Fibroblast of lung (primary cell): ENCODE data around the gene CHRM1. TPM values are rescaled to one million over a fixed set of nuclear protein-coding genes. Genes with fewer than 3 reads are reported as not detected.

Experiments used
- DNase-seq, 2 donors: peaks; one replicate each; pipeline versions ENCODE4 v3.0.0 to v3.0.0-alpha.2; 2010; ENCODE audit warnings: low read depth in 2 of 2
- H2AFZ ChIP-seq: 2 replicates; pipeline ENCODE4 v1.5.1; 2012; ENCODE audit warnings: low read length, control low read depth, inconsistent platforms
- H3K27ac ChIP-seq: 2 replicates; pipeline ENCODE4 v1.5.1; 2011; ENCODE audit warnings: low read length, control low read depth; ENCODE audit not compliant: insufficient read depth
- H3K27me3 ChIP-seq: 2 replicates; pipeline ENCODE4 v1.5.1; 2011; ENCODE audit warnings: mild to moderate bottlenecking, low read length; ENCODE audit not compliant: control insufficient read depth, insufficient read depth
- H3K36me3 ChIP-seq: 2 replicates; pipeline ENCODE4 v1.5.1; 2011; ENCODE audit warnings: low read length; ENCODE audit not compliant: control insufficient read depth, insufficient read depth
- H3K4me1 ChIP-seq: 2 replicates; pipeline ENCODE4 v1.5.1; 2011; ENCODE audit warnings: low read length; ENCODE audit not compliant: control insufficient read depth, insufficient read depth; ENCODE audit errors: extremely low read depth
- H3K4me2 ChIP-seq: 2 replicates; pipeline ENCODE4 v1.5.1; 2011; ENCODE audit warnings: low read length, control low read depth; ENCODE audit not compliant: insufficient read depth; ENCODE audit errors: extremely low read depth
- H3K4me3 ChIP-seq, 4 experiments: fragments of 200-600 bp in 1 of 4; sonication (generic) in 1 of 4; replicated peaks in 1 of 4; 2 replicates each; pipeline ENCODE4 v1.5.1; 2011 to 2016; ENCODE audit warnings: low read length in 4 of 4, low read depth in 3 of 4, mild to moderate bottlenecking in 3 of 4, control low read depth in 2 of 4, inconsistent platforms in 1 of 4, mixed read lengths in 1 of 4; ENCODE audit not compliant: insufficient read depth in 1 of 4; ENCODE audit errors: control extremely low read depth in 1 of 4
- H3K79me2 ChIP-seq: 2 replicates; pipeline ENCODE4 v1.5.1; 2012; ENCODE audit warnings: mild to moderate bottlenecking, low read length, inconsistent platforms; ENCODE audit not compliant: control insufficient read depth, insufficient read depth
- H3K9ac ChIP-seq: 2 replicates; pipeline ENCODE4 v1.5.1; 2011; ENCODE audit warnings: mild to moderate bottlenecking, low read length, control low read depth; ENCODE audit not compliant: insufficient read depth
- H3K9me3 ChIP-seq: 2 replicates; pipeline ENCODE4 v1.5.1; 2012; ENCODE audit warnings: low read depth, low read length; ENCODE audit not compliant: control insufficient read depth, insufficient read depth
- H4K20me1 ChIP-seq: 2 replicates; pipeline ENCODE4 v1.5.1; 2011; ENCODE audit warnings: low read length; ENCODE audit not compliant: control insufficient read depth, insufficient read depth; ENCODE audit errors: extremely low read depth
- EZH2 ChIP-seq: IDR thresholded peaks from 2 replicates; pipeline ENCODE4 v1.5.1; 2012; ENCODE audit warnings: low read length, control low read depth, mild to moderate bottlenecking; ENCODE audit errors: missing control alignments
- polyA plus RNA-seq, 2 donors: library from polyadenylated mRNA; depleted of rRNA in 1 of 2; stranded (reverse) in 1 of 2; unstranded in 1 of 2; fragments of >200 nt; gene quantifications; 2 replicates each; pipeline ENCODE4 v1.2.1, GENCODE V29; 2011 to 2012; ENCODE audit warnings: missing spikeins in 1 of 2
- total RNA-seq: library from RNA; depleted of rRNA; stranded (reverse); fragments of >200 nt; gene quantifications from 2 replicates; pipeline ENCODE4 v1.2.1, GENCODE V29; 2014
- TF ChIP-seq, protein P1 (sequence below), 2 donors: IDR thresholded peaks in 1 of 2; conservative IDR thresholded peaks in 1 of 2; 1 replicate in 1 of 2; 2 replicates in 1 of 2; pipeline ENCODE4 v1.5.1; 2011 to 2012; ENCODE audit warnings: low read length in 2 of 2, control low read depth in 1 of 2, inconsistent platforms in 1 of 2, low read depth in 1 of 2, mild to moderate bottlenecking in 1 of 2

CHRM1 gene
- total and polyA plus RNA-seq, 2 donors (not counting 1 experiment from before 2014, with no cell fraction given) = not detected

DNA sequence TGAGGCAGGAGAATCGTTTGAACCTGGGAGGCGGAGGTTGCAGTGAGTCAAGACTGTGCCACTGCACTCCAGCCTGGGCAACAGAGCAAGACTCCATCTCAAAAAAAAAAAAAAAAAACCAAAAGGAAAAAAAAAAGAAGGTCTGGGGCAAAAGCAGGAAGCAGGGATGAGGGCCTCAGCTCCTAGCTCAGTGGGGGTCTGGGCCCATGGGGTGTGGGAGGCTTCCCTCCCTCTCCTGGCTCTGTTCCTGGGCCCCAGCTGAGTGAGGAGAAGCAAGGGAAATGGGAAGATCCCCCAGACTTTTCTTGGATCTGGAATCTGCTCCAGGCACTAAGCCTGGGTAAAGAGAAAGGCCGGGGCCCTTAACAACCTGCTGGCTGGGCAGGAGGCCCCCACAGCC is 8.9 kb downstream of the CHRM1 start:
- Histone ChIP-seq H3K27ac (no peak overlapping the region), H4K20me1 (no peaks in the 10 kb centered on the region), H3K36me3 (no peaks in the 10 kb centered on the region), H3K79me2 (no peaks in the 10 kb centered on the region), H2AFZ (no peak overlapping the region), H3K4me3 (no peak overlapping the region), H3K9me3 (no peaks in the 10 kb centered on the region), H3K9ac (no peak overlapping the region), H3K27me3 (no peaks in the 10 kb centered on the region), H3K4me2 (no peak overlapping the region), H3K4me1 (no peaks in the 10 kb centered on the region)
- no peak for DNase-seq
- TF ChIP-seq, protein P1, sequence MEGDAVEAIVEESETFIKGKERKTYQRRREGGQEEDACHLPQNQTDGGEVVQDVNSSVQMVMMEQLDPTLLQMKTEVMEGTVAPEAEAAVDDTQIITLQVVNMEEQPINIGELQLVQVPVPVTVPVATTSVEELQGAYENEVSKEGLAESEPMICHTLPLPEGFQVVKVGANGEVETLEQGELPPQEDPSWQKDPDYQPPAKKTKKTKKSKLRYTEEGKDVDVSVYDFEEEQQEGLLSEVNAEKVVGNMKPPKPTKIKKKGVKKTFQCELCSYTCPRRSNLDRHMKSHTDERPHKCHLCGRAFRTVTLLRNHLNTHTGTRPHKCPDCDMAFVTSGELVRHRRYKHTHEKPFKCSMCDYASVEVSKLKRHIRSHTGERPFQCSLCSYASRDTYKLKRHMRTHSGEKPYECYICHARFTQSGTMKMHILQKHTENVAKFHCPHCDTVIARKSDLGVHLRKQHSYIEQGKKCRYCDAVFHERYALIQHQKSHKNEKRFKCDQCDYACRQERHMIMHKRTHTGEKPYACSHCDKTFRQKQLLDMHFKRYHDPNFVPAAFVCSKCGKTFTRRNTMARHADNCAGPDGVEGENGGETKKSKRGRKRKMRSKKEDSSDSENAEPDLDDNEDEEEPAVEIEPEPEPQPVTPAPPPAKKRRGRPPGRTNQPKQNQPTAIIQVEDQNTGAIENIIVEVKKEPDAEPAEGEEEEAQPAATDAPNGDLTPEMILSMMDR (conservative IDR thresholded peaks at IDR 0.05 in 1 of 2, IDR thresholded peaks at IDR 0.05 in 1 of 2; ENCODE audit: low read depth in 1 of 2, low read length in 2 of 2) = no peak
- no peak for TF ChIP-seq EZH2

DNA sequence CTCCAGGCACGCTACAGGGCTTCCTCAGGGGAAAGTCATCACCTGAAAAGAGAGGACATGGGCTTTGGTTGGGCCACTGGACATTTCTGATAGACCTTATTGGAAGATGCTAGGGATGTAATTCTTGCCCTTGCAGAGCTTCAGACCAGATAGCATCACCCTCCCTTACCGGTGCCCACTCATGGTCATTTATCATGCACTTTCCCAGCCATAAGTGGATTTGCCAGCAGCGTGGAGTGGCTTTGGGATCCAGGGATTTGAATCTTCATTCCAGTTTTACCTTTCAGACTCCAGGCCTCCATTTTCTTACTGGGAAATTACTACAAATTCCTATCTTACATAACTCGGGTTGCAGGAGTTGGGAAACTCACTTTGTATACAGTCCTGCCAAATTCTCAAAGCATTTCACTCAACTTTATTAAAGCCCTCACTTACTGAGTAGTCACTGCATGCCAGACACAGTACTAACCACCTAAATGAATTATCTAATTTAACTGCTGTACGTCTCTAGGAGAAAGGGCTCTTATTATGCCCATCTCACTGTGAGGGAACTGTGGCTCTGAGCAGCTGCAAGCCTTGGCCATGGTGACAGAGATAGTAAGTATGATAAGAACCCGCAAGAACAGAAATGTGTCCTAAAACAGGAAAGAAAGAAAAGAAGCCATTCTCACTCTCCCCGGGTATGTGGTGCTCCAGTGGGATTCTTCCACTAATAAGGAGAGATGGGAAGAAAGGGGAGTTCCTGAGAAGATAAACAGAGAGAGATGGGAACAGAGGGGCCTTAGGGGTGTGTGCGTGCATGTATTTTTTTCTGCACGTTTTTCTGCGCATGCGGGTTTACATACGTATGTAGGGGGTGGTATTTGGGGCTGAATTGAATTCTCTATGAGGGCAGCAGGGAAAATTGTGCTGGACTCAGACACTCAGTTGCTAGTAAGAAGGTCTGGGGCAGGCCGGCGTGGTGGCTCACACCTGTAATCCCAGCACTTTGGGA is 9.7 kb downstream of the CHRM1 start:
- Histone ChIP-seq H3K4me1 (no peaks in the 10 kb centered on the region), H3K4me3 (no peak overlapping the region), H3K36me3 (no peaks in the 10 kb centered on the region), H3K4me2 (no peak overlapping the region), H3K79me2 (no peaks in the 10 kb centered on the region), H2AFZ (no peak overlapping the region), H3K9me3 (no peaks in the 10 kb centered on the region), H4K20me1 (no peaks in the 10 kb centered on the region), H3K27me3 (no peaks in the 10 kb centered on the region), H3K9ac (no peak overlapping the region), H3K27ac (no peak overlapping the region)
- DNase-seq = no peak
- TF ChIP-seq EZH2 = no peak
- TF ChIP-seq, protein P1 (conservative IDR thresholded peaks at IDR 0.05 in 1 of 2, IDR thresholded peaks at IDR 0.05 in 1 of 2; ENCODE audit: low read depth in 1 of 2, low read length in 2 of 2) = no peak

DNA sequence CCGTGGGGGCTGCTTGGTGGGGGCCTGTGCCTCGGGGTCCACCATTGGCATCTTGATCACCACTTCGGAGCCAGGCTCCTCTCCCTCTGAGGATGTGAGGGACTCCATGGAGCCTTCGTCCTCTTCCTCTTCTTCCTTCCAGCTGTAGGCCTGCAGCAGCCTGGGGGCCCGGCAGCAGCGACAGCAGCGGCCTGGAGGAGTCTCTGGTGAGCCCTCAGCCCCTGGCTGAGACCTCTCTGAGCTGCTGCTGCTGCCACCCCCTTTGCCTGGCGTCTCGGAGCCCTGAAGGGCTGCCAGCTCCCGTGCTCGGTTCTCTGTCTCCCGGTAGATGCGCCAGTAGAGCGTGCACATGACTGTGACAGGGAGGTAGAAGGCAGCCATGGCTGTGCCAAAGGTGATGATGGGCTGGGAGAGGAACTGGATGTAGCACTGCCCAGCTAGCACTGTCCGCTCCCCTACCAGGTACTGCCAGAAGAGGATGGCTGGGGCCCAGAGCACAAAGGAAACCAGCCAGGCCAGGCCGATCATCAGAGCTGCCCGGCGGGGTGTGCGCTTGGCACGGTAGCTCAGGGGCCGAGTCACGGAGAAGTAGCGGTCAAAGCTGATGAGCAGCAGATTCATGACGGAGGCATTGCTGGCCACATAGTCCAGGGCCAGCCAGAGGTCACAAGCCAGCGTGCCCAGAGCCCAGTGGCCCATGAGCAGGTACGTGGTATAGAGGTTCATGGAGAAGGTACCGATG is 10.9 kb downstream of the CHRM1 start:
- TF ChIP-seq EZH2 = no peak
- TF ChIP-seq, protein P1 (conservative IDR thresholded peaks at IDR 0.05 in 1 of 2, IDR thresholded peaks at IDR 0.05 in 1 of 2; ENCODE audit: low read depth in 1 of 2, low read length in 2 of 2) = no peak
- Histone ChIP-seq H2AFZ (no peak overlapping the region), H3K4me1 (no peaks in the 10 kb centered on the region), H3K79me2 (no peaks in the 10 kb centered on the region), H3K4me2 (no peak overlapping the region), H4K20me1 (no peaks in the 10 kb centered on the region), H3K9me3 (no peaks in the 10 kb centered on the region), H3K36me3 (no peaks in the 10 kb centered on the region), H3K27me3 (no peaks in the 10 kb centered on the region), H3K9ac (no peak overlapping the region), H3K4me3 (no peak overlapping the region), H3K27ac (no peak overlapping the region)
- no peak for DNase-seq
